CD4-positive, alpha-beta memory T cell (primary cell): Measurements from ENCODE around the gene ZFP69B. TPM values are rescaled to one million over a fixed set of nuclear protein-coding genes. Genes with fewer than 3 reads are reported as not detected.

ENCODE experiments used
- CTCF ChIA-PET: fragments of 350-600 bp; sonication (Branson Sonifier 250); formaldehyde crosslinking; loops from one replicate; lab custom pipeline; 2021; ENCODE audit warnings: inconsistent platforms; ENCODE audit not compliant: partially characterized antibody; lab: Charles Lee
- POLR2A ChIA-PET: fragments of 350-600 bp; sonication (Branson Sonifier 250); formaldehyde crosslinking; loops from one replicate; lab custom pipeline; 2021; ENCODE audit not compliant: partially characterized antibody; lab: Charles Lee
- DNase-seq, 5 donors: peaks; one replicate each; pipeline versions ENCODE4 v3.0.0 to v3.0.0-alpha.2; 2020 to 2022; ENCODE audit warnings: mixed read lengths in 1 of 5
- H3K27ac ChIP-seq: one replicate; pipeline ENCODE4 v1.7.0; 2013; ENCODE audit warnings: low read depth, low read length
- H3K27me3 ChIP-seq: 2 replicates; pipeline ENCODE4 v1.7.0; 2013; ENCODE audit warnings: mild to moderate bottlenecking, low read length, moderate library complexity; ENCODE audit not compliant: insufficient read depth
- H3K36me3 ChIP-seq: 2 replicates; pipeline ENCODE4 v1.7.0; 2013; ENCODE audit warnings: mild to moderate bottlenecking, low read length, moderate library complexity; ENCODE audit not compliant: insufficient read depth
- H3K4me1 ChIP-seq: 2 replicates; pipeline ENCODE4 v1.7.0; 2013; ENCODE audit warnings: mild to moderate bottlenecking, low read length, moderate library complexity; ENCODE audit not compliant: insufficient read depth
- H3K4me3 ChIP-seq, 2 donors: one replicate each; pipeline ENCODE4 v1.7.0; 2013; ENCODE audit warnings: low read length in 2 of 2, mild to moderate bottlenecking in 1 of 2
- H3K9me3 ChIP-seq, 2 donors: one replicate each; pipeline ENCODE4 v1.7.0; 2013; ENCODE audit warnings: low read length in 2 of 2, control low read depth in 1 of 2; ENCODE audit not compliant: control insufficient read depth in 1 of 2
- H3K27ac Mint-ChIP-seq, 7 donors: one replicate each; pipeline ENCODE4 v1.8.0; 2020 to 2021; ENCODE audit warnings: mixed read lengths in 7 of 7, mild to moderate bottlenecking in 6 of 7, inconsistent platforms in 3 of 7, moderate library complexity in 3 of 7
- H3K27me3 Mint-ChIP-seq, 2 donors: one replicate each; pipeline ENCODE4 v1.8.0; 2020 to 2021; ENCODE audit warnings: mixed read lengths in 2 of 2
- H3K36me3 Mint-ChIP-seq, 2 donors: one replicate each; pipeline ENCODE4 v1.8.0; 2020 to 2021; ENCODE audit warnings: mixed read lengths in 2 of 2, inconsistent platforms in 1 of 2, mild to moderate bottlenecking in 1 of 2
- H3K4me1 Mint-ChIP-seq, 4 donors: one replicate each; pipeline ENCODE4 v1.8.0; 2020 to 2021; ENCODE audit warnings: mixed read lengths in 4 of 4, mild to moderate bottlenecking in 1 of 4
- H3K4me3 Mint-ChIP-seq, 8 donors: one replicate each; pipeline ENCODE4 v1.8.0; 2020 to 2021; ENCODE audit warnings: mixed read lengths in 8 of 8, mild to moderate bottlenecking in 7 of 8, moderate library complexity in 6 of 8, inconsistent platforms in 3 of 8
- H3K9me3 Mint-ChIP-seq, 8 donors: one replicate each; pipeline ENCODE4 v1.8.0; 2020 to 2021; ENCODE audit warnings: mixed read lengths in 8 of 8, mild to moderate bottlenecking in 5 of 8, inconsistent platforms in 3 of 8, moderate library complexity in 1 of 8
- intact Hi-C: fragments of 100-400 bp; cut with micrococcal nuclease; formaldehyde crosslinking; loops from one replicate; pipeline ENCODE4 v1.15.1; 2023
- polyA plus RNA-seq, 2 donors: library from polyadenylated mRNA; unstranded; fragments of 300-500 nt; fragmentation: Illumina TruSeq; gene quantifications; one replicate each; pipeline ENCODE4 v1.2.3, GENCODE V29; 2021
- total RNA-seq, 2 experiments: library from RNA; stranded (reverse); gene quantifications; one replicate each; pipeline ENCODE4 v1.2.3, GENCODE V29; 2021

Gene ZFP69B
- total and polyA plus RNA-seq, 4 experiments from 2014 or later: 2.1 to 7.9 (median 5.0) TPM

DNA sequence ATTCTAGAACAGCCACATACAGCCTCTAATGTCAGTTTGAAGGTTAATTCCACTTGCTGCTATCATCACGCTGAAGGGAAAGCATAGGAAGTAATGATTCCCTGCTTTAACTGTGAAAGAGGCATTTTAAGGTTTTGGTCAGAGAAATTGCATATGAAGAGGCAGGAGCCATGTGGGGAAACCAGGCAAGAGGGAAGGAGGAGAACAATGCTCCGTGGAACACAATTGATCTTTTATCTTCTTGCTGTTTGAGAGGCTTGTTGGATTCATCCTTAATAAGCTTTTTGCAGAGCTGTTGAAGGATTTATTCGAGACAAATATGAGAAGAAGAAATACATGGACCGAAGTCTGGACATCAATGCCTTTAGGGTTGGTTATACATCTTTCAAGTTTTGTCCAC, 40.8 kb upstream of the ZFP69B start:
- ChIA-PET POLR2A (no interaction called here), CTCF (interaction anchor here (2.1 to 3.6 kb wide), 2 partner anchors 71 to 265 kb away, joined by 11 to 19 read pairs; no protein-coding TSS in a partner anchor)
- Histone ChIP-seq H3K4me1 (peaks cover 15% of the 10 kb centered on the region), H3K9me3 (no peaks in the 10 kb centered on the region), H3K36me3 (peaks cover 62% of the 10 kb centered on the region), H3K4me3 (no peak overlapping the region), H3K27ac (no peak overlapping the region), H3K27me3 (no peaks in the 10 kb centered on the region)
- peaks cover 42 to 72% of the 10 kb centered on the region in 2 donors for H3K36me3 Mint-ChIP-seq
- no peaks in the 10 kb centered on the region for H3K9me3 Mint-ChIP-seq
- no peak overlapping the region for H3K4me3 Mint-ChIP-seq
- intact Hi-C loops: loop anchor here (5.0 kb wide), 1 partner anchor 37 kb away; the partner anchor contains the start of gene SMAP2
- no peak for DNase-seq
- H3K27me3 Mint-ChIP-seq: no peaks in the 10 kb centered on the region
- peak overlapping the region in 3 of 7 donors; percentile 1 to 84 (median 60) for H3K27ac Mint-ChIP-seq
- peaks cover 21 to 53% (median 37%) of the 10 kb centered on the region in 4 donors for H3K4me1 Mint-ChIP-seq

GRCh38 chr1:40411294-40411693, 39.0 kb upstream of the ZFP69B start:
- POLR2A ChIA-PET: no interaction called here
- no peaks in the 10 kb centered on the region for H3K27me3 ChIP-seq
- DNase-seq: no peak
- H3K4me1 ChIP-seq: no peaks in the 10 kb centered on the region
- intact Hi-C loops: no loop called here
- CTCF ChIA-PET: interaction anchor here (1.2 to 3.6 kb wide), 8 partner anchors 14 to 267 kb away, joined by 3 to 19 read pairs (median 8); no protein-coding TSS in a partner anchor
- Mint-ChIP-seq H3K27me3 (no peaks in the 10 kb centered on the region), H3K27ac (peak overlapping the region in 2 of 7 donors; percentile 46), H3K9me3 (no peaks in the 10 kb centered on the region), H3K4me3 (no peak overlapping the region), H3K4me1 (peaks cover 13 to 48% (median 27%) of the 10 kb centered on the region in 4 donors), H3K36me3 (peaks cover 59 to 81% of the 10 kb centered on the region in 2 donors)
- H3K9me3 ChIP-seq: no peaks in the 10 kb centered on the region
- H3K27ac ChIP-seq: no peak overlapping the region
- peaks cover 81% of the 10 kb centered on the region for H3K36me3 ChIP-seq
- H3K4me3 ChIP-seq: no peak overlapping the region

DNA sequence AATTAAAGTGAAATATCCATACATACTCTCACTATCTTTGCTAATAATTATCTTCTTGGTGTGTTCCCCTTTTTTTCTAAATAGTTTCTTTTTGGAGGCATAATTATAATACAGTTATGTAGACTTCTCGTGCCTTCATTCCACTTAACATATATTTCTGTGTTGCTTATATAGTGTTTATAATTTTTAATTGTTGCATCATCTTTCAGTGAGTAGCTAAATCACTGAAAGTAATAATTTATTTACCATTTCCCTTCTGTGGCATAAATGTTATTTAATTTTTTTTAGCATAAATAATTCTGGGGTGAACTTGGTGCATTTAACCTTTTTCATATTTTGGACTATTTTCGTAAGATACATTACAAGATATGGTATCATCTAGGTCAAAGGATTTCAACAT, 38.4 kb upstream of the ZFP69B start:
- DNase-seq: no peak
- H3K4me3 Mint-ChIP-seq: no peak overlapping the region

GRCh38 chr1:40413527-40414252, 36.6 kb upstream of the ZFP69B start:
- intact Hi-C loops: no loop called here
- H3K4me1 Mint-ChIP-seq: peaks cover 9 to 44% (median 20%) of the 10 kb centered on the region in 4 donors

More for the DNA sequence above, 38.4 kb upstream of the ZFP69B start:
- Mint-ChIP-seq H3K27me3 (no peaks in the 10 kb centered on the region), H3K9me3 (no peaks in the 10 kb centered on the region), H3K4me1 (peaks cover 11 to 48% (median 25%) of the 10 kb centered on the region in 4 donors), H3K36me3 (peaks cover 64 to 85% of the 10 kb centered on the region in 2 donors), H3K27ac (peak overlapping the region in 1 of 7 donors; percentile 7)
- Histone ChIP-seq H3K27ac (no peak overlapping the region), H3K9me3 (no peaks in the 10 kb centered on the region), H3K4me3 (no peak overlapping the region), H3K27me3 (no peaks in the 10 kb centered on the region), H3K4me1 (no peaks in the 10 kb centered on the region), H3K36me3 (peaks cover 82% of the 10 kb centered on the region)
- ChIA-PET CTCF (interaction anchor here (1.5 to 3.6 kb wide), 5 partner anchors 14 to 259 kb away, joined by 4 to 19 read pairs (median 9); no protein-coding TSS in a partner anchor), POLR2A (no interaction called here)
- intact Hi-C loops: no loop called here

GRCh38 chr1:40414331-40414730, 35.9 kb upstream of the ZFP69B start:
- intact Hi-C loops: no loop called here
- Mint-ChIP-seq H3K4me3 (no peak overlapping the region), H3K9me3 (no peaks in the 10 kb centered on the region), H3K36me3 (peaks cover 74 to 91% of the 10 kb centered on the region in 2 donors), H3K27ac (peak overlapping the region in 6 of 7 donors; percentile 36 to 75 (median 66)), H3K4me1 (peaks cover 9 to 42% (median 18%) of the 10 kb centered on the region in 4 donors), H3K27me3 (no peaks in the 10 kb centered on the region)
- Histone ChIP-seq H3K4me1 (no peaks in the 10 kb centered on the region), H3K36me3 (peaks cover 81% of the 10 kb centered on the region), H3K4me3 (no peak overlapping the region), H3K27ac (no peak overlapping the region), H3K27me3 (no peaks in the 10 kb centered on the region), H3K9me3 (no peaks in the 10 kb centered on the region)
- CTCF ChIA-PET: interaction anchor here (1.1 kb wide), 2 partner anchors 9 to 270 kb away, joined by 3 read pairs; no protein-coding TSS in a partner anchor
- DNase-seq: no peak
- POLR2A ChIA-PET: no interaction called here

More at GRCh38 chr1:40413527-40414252, 36.6 kb upstream of the ZFP69B start:
- no peak for DNase-seq
- Histone ChIP-seq H3K4me1 (no peaks in the 10 kb centered on the region), H3K27ac (no peak overlapping the region), H3K9me3 (no peaks in the 10 kb centered on the region), H3K36me3 (peaks cover 82% of the 10 kb centered on the region), H3K27me3 (no peaks in the 10 kb centered on the region), H3K4me3 (no peak overlapping the region)
- CTCF ChIA-PET: interaction anchor here (1.1 kb wide), 1 partner anchor 9 kb away, joined by 3 read pairs; no protein-coding TSS in a partner anchor
- Mint-ChIP-seq H3K4me3 (peak overlapping the region in 1 of 8 donors; percentile 35), H3K36me3 (peaks cover 73 to 94% of the 10 kb centered on the region in 2 donors), H3K27ac (peak overlapping the region; percentile 16 to 75 (median 56)), H3K27me3 (no peaks in the 10 kb centered on the region), H3K9me3 (no peaks in the 10 kb centered on the region)
- POLR2A ChIA-PET: interaction anchor here (0.6 kb wide), 1 partner anchor 319 kb away, joined by 3 read pairs; no protein-coding TSS in a partner anchor

DNA sequence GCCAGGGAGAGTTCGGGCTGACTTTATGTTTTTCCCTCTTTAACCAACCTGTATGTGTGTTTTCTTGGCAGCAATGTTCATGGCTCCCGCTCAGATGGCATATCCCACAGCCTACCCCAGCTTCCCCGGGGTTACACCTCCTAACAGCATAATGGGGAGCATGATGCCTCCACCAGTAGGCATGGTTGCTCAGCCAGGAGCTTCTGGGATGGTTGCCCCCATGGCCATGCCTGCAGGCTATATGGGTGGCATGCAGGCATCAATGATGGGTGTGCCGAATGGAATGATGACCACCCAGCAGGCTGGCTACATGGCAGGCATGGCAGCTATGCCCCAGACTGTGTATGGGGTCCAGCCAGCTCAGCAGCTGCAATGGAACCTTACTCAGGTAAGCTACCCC, 33.6 kb upstream of the ZFP69B start:
- H3K36me3 Mint-ChIP-seq: peaks cover 86 to 91% of the 10 kb centered on the region in 2 donors
- no peak overlapping the region for H3K27ac Mint-ChIP-seq
- POLR2A ChIA-PET: interaction anchor here (0.9 kb wide), 1 partner anchor 376 kb away, joined by 3 read pairs; the partner anchor contains the start of gene CAP1
- H3K36me3 ChIP-seq: peaks cover 73% of the 10 kb centered on the region
- no peak for DNase-seq
- H3K27me3 Mint-ChIP-seq: no peaks in the 10 kb centered on the region
- H3K9me3 ChIP-seq: no peaks in the 10 kb centered on the region
- CTCF ChIA-PET: interaction anchor here (1.0 to 1.2 kb wide), 2 partner anchors 263 to 273 kb away, joined by 3 to 4 read pairs; no protein-coding TSS in a partner anchor
- intact Hi-C loops: no loop called here
- no peak overlapping the region for H3K4me3 ChIP-seq
- H3K9me3 Mint-ChIP-seq: no peaks in the 10 kb centered on the region
- H3K27me3 ChIP-seq: no peaks in the 10 kb centered on the region
- H3K4me3 Mint-ChIP-seq: no peak overlapping the region
- H3K27ac ChIP-seq: no peak overlapping the region
- no peaks in the 10 kb centered on the region for H3K4me1 ChIP-seq
- peaks cover 11 to 43% (median 16%) of the 10 kb centered on the region in 4 donors for H3K4me1 Mint-ChIP-seq
